Fibroblast of lung (primary cell): ENCODE data around the gene PIK3C2B. TPM values are rescaled to one million over a fixed set of nuclear protein-coding genes. Genes with fewer than 3 reads are reported as not detected.

ENCODE experiments used
- DNase-seq, 2 donors: peaks; one replicate each; pipeline versions ENCODE4 v3.0.0 to v3.0.0-alpha.2; 2010; ENCODE audit warnings: low read depth in 2 of 2
- H2AFZ ChIP-seq: 2 replicates; pipeline ENCODE4 v1.5.1; 2012; ENCODE audit warnings: low read length, control low read depth, inconsistent platforms
- H3K27ac ChIP-seq: 2 replicates; pipeline ENCODE4 v1.5.1; 2011; ENCODE audit warnings: low read length, control low read depth; ENCODE audit not compliant: insufficient read depth
- H3K27me3 ChIP-seq: 2 replicates; pipeline ENCODE4 v1.5.1; 2011; ENCODE audit warnings: mild to moderate bottlenecking, low read length; ENCODE audit not compliant: control insufficient read depth, insufficient read depth
- H3K36me3 ChIP-seq: 2 replicates; pipeline ENCODE4 v1.5.1; 2011; ENCODE audit warnings: low read length; ENCODE audit not compliant: control insufficient read depth, insufficient read depth
- H3K4me1 ChIP-seq: 2 replicates; pipeline ENCODE4 v1.5.1; 2011; ENCODE audit warnings: low read length; ENCODE audit not compliant: control insufficient read depth, insufficient read depth; ENCODE audit errors: extremely low read depth
- H3K4me2 ChIP-seq: 2 replicates; pipeline ENCODE4 v1.5.1; 2011; ENCODE audit warnings: low read length, control low read depth; ENCODE audit not compliant: insufficient read depth; ENCODE audit errors: extremely low read depth
- H3K4me3 ChIP-seq, 4 experiments: fragments of 200-600 bp in 1 of 4; sonication (generic) in 1 of 4; replicated peaks in 1 of 4; 2 replicates each; pipeline ENCODE4 v1.5.1; 2011 to 2016; ENCODE audit warnings: low read length in 4 of 4, low read depth in 3 of 4, mild to moderate bottlenecking in 3 of 4, control low read depth in 2 of 4, inconsistent platforms in 1 of 4, mixed read lengths in 1 of 4; ENCODE audit not compliant: insufficient read depth in 1 of 4; ENCODE audit errors: control extremely low read depth in 1 of 4
- H3K79me2 ChIP-seq: 2 replicates; pipeline ENCODE4 v1.5.1; 2012; ENCODE audit warnings: mild to moderate bottlenecking, low read length, inconsistent platforms; ENCODE audit not compliant: control insufficient read depth, insufficient read depth
- H3K9ac ChIP-seq: 2 replicates; pipeline ENCODE4 v1.5.1; 2011; ENCODE audit warnings: mild to moderate bottlenecking, low read length, control low read depth; ENCODE audit not compliant: insufficient read depth
- H3K9me3 ChIP-seq: 2 replicates; pipeline ENCODE4 v1.5.1; 2012; ENCODE audit warnings: low read depth, low read length; ENCODE audit not compliant: control insufficient read depth, insufficient read depth
- H4K20me1 ChIP-seq: 2 replicates; pipeline ENCODE4 v1.5.1; 2011; ENCODE audit warnings: low read length; ENCODE audit not compliant: control insufficient read depth, insufficient read depth; ENCODE audit errors: extremely low read depth
- EZH2 ChIP-seq: IDR thresholded peaks from 2 replicates; pipeline ENCODE4 v1.5.1; 2012; ENCODE audit warnings: low read length, control low read depth, mild to moderate bottlenecking; ENCODE audit errors: missing control alignments
- polyA plus RNA-seq, 2 donors: library from polyadenylated mRNA; depleted of rRNA in 1 of 2; stranded (reverse) in 1 of 2; unstranded in 1 of 2; fragments of >200 nt; gene quantifications; 2 replicates each; pipeline ENCODE4 v1.2.1, GENCODE V29; 2011 to 2012; ENCODE audit warnings: missing spikeins in 1 of 2
- total RNA-seq: library from RNA; depleted of rRNA; stranded (reverse); fragments of >200 nt; gene quantifications from 2 replicates; pipeline ENCODE4 v1.2.1, GENCODE V29; 2014
- TF ChIP-seq, protein P1 (sequence below), 2 donors: IDR thresholded peaks in 1 of 2; conservative IDR thresholded peaks in 1 of 2; 1 replicate in 1 of 2; 2 replicates in 1 of 2; pipeline ENCODE4 v1.5.1; 2011 to 2012; ENCODE audit warnings: low read length in 2 of 2, control low read depth in 1 of 2, inconsistent platforms in 1 of 2, low read depth in 1 of 2, mild to moderate bottlenecking in 1 of 2

The PIK3C2B gene
- total and polyA plus RNA-seq, 2 donors (not counting 1 experiment from before 2014, with no cell fraction given) = 2.4 to 2.5 TPM

DNA sequence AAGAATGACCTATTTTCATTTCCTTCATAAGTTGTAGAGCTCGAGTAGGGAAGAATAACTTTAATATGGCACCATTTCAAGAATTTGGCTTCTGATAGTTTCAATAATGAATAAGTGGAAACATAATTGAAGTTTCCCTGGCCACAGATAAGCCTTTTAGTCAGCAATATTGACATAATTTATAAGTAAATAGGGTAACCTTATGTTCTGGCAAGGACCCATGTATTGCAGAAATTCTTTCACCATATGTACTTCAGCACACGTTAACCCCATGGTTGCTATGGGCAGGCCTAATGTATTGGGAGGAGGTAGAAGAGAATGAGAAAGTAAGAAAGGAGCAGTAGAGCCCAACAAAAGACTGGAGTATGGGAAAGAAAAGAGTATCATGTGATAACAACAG is 47.0 kb upstream of the PIK3C2B start:
- no peaks in the 10 kb centered on the region for H4K20me1 ChIP-seq
- TF ChIP-seq, protein P1, sequence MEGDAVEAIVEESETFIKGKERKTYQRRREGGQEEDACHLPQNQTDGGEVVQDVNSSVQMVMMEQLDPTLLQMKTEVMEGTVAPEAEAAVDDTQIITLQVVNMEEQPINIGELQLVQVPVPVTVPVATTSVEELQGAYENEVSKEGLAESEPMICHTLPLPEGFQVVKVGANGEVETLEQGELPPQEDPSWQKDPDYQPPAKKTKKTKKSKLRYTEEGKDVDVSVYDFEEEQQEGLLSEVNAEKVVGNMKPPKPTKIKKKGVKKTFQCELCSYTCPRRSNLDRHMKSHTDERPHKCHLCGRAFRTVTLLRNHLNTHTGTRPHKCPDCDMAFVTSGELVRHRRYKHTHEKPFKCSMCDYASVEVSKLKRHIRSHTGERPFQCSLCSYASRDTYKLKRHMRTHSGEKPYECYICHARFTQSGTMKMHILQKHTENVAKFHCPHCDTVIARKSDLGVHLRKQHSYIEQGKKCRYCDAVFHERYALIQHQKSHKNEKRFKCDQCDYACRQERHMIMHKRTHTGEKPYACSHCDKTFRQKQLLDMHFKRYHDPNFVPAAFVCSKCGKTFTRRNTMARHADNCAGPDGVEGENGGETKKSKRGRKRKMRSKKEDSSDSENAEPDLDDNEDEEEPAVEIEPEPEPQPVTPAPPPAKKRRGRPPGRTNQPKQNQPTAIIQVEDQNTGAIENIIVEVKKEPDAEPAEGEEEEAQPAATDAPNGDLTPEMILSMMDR (conservative IDR thresholded peaks at IDR 0.05 in 1 of 2, IDR thresholded peaks at IDR 0.05 in 1 of 2; ENCODE audit: low read depth in 1 of 2, low read length in 2 of 2) = no peak
- no peak for TF ChIP-seq EZH2

DNA sequence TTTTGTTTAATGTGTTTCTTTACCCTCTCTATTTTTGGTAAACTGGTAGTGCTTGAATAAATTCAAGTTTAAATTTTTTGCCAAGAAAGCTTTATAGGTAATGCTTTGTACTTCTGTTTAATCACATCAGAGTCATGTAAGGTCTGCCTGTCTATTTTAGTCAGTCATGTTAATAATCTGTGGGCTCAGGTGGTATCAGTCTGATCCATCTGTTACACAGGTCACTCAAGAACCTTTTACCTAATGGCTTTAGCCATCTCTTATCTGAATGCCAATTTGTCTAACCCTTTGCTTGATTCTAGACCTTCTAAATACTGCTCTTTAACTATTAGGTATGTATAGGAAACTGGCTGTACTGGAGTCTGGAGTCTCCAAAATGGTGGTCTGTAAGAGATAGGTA is 38.2 kb upstream of the PIK3C2B start:
- H3K27ac ChIP-seq = no peak overlapping the region
- H4K20me1 ChIP-seq = no peaks in the 10 kb centered on the region
- no peak for DNase-seq
- no peak overlapping the region for H3K4me2 ChIP-seq
- H3K79me2 ChIP-seq = no peaks in the 10 kb centered on the region
- H3K9me3 ChIP-seq = no peaks in the 10 kb centered on the region
- H3K27me3 ChIP-seq = no peaks in the 10 kb centered on the region
- no peak for TF ChIP-seq EZH2
- TF ChIP-seq, protein P1 (conservative IDR thresholded peaks at IDR 0.05 in 1 of 2, IDR thresholded peaks at IDR 0.05 in 1 of 2; ENCODE audit: low read depth in 1 of 2, low read length in 2 of 2) = no peak
- H3K36me3 ChIP-seq = peaks cover 11% of the 10 kb centered on the region
- H3K4me3 ChIP-seq = no peak overlapping the region
- H2AFZ ChIP-seq = no peak overlapping the region
- H3K4me1 ChIP-seq = no peaks in the 10 kb centered on the region
- no peak overlapping the region for H3K9ac ChIP-seq

More for the DNA sequence above, 47.0 kb upstream of the PIK3C2B start:
- H3K4me1 ChIP-seq = no peaks in the 10 kb centered on the region
- no peak overlapping the region for H3K4me3 ChIP-seq
- no peak overlapping the region for H3K27ac ChIP-seq
- H3K9me3 ChIP-seq = no peaks in the 10 kb centered on the region
- no peak for DNase-seq
- no peak overlapping the region for H2AFZ ChIP-seq
- no peak overlapping the region for H3K4me2 ChIP-seq
- peaks cover 9% of the 10 kb centered on the region for H3K36me3 ChIP-seq
- no peaks in the 10 kb centered on the region for H3K27me3 ChIP-seq
- H3K79me2 ChIP-seq = no peaks in the 10 kb centered on the region
- no peak overlapping the region for H3K9ac ChIP-seq

DNA sequence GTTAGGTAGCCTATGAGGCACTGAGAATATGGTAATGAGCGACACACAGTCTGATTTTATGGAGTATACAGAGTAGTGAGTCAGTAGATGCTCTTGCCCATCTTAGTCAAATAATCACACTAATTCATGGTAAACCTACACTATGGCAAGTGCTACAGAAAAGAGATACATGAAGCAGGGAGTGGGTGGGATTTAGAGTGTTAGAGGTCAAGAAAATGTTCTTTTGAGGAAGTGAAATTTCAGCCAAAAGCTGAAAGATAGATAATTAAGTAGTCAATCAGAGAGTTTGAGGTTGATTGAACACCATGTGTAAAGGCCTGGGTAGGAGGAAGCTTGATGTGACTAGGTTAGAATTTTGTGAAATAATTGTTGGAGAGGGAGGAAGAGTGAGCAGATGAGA is 36.3 kb upstream of the PIK3C2B start:
- Histone ChIP-seq H3K9me3 (no peaks in the 10 kb centered on the region), H3K4me3 (no peak overlapping the region), H3K4me2 (no peak overlapping the region), H3K9ac (no peak overlapping the region), H3K27me3 (no peaks in the 10 kb centered on the region), H4K20me1 (no peaks in the 10 kb centered on the region), H3K4me1 (no peaks in the 10 kb centered on the region), H3K36me3 (peaks cover 11% of the 10 kb centered on the region), H3K27ac (no peak overlapping the region), H2AFZ (no peak overlapping the region), H3K79me2 (no peaks in the 10 kb centered on the region)
- no peak for DNase-seq
- TF ChIP-seq, protein P1 (conservative IDR thresholded peaks at IDR 0.05 in 1 of 2, IDR thresholded peaks at IDR 0.05 in 1 of 2; ENCODE audit: low read depth in 1 of 2, low read length in 2 of 2) = no peak
- no peak for TF ChIP-seq EZH2
